ENCODE data around the gene DIPK1B. TPM values are rescaled to one million over a fixed set of nuclear protein-coding genes. Genes with fewer than 3 reads are reported as not detected.

Gene DIPK1B
- polyA plus RNA-seq, 1 of the 3 experiments (the other 2 are of a cell fraction) = 24.5 TPM

DNA sequence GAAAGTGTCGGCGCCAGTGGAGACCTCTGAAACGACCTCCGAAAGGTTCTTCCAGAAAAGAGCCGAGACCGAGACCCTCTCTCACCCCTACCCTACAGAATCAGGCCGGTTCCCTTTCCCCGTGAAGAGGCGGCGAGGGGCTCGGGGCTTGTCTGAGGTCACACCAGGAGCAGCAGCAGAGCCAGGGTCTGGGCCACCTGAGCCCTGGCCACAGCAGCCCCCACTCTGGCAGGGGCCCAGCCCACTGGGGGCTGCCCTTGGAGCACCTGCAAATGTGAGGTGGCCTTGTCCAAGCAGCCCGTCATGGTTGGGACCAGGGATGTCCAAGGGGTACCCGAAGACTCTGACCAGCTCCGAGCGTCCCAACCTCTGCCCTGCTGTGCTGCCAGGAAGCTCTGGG, 34.3 kb upstream of the DIPK1B start (continued):
- no peak for TF ChIP-seq FOXJ3 (CRISPR knock-in tag; IDR thresholded peaks at IDR 0.05)
- TF ChIP-seq RXRA (IDR thresholded peaks at IDR 0.05; ENCODE audit: borderline replicate concordance, low read depth) = no peak

DNA sequence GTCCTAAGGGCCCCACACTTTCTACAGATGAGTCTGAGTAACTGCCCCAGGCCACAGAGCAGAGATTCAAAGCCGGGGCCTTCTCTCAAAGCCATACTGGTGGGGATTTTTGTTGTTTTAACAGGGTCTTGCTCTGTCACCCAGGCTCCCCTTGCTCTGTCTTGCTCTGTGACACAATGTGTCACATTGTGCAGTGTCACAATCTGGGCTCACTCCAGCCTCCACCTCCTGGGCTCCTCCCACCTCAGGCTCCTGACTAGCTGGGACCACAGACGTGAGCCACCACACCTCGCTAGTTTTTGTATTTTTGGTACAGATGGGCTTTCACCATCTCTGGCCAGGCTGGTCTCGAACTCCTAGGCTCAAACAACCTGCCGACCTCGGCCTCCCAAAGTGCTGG, 33.7 kb upstream of the DIPK1B start:
- Histone ChIP-seq H2AFZ (ENCODE audit: low read depth) (no peak overlapping the region), H3K36me3 (replicated peaks in 1 of 2; ENCODE audit: control insufficient read depth in 1 of 2, insufficient read depth in 2 of 2, low read length in 1 of 2) (peaks cover 0 to 3% of the 10 kb centered on the region in 2 experiments), H3K4me3 (ENCODE audit: low read depth in 2 of 2, low read length in 1 of 2) (no peak overlapping the region), H3K4me1 (ENCODE audit: control insufficient read depth in 1 of 2, insufficient read depth in 2 of 2, low read depth in 1 of 2, low read length in 1 of 2) (peaks cover 0 to 21% of the 10 kb centered on the region in 2 experiments; a peak in 1 of 4 replicates), H3K9me2 (no peaks in the 10 kb centered on the region), H3K27me3 (ENCODE audit: insufficient read depth) (no peaks in the 10 kb centered on the region), H3K27ac (ENCODE audit: low read depth in 2 of 2, low read length in 1 of 2) (no peak overlapping the region; a peak in 1 of 4 replicates), H4K20me1 (ENCODE audit: insufficient read depth) (0 out of 2 replicates have a peak, but pooled peaks cover 4% of the 10 kb centered on the region), H3K79me2 (ENCODE audit: insufficient read depth) (peaks cover 6% of the 10 kb centered on the region; the same call in 1 of the 2 replicates), H3K9me3 (no peaks in the 10 kb centered on the region), H3K9ac (no peak overlapping the region), H3K4me2 (no peak overlapping the region), H3F3A (replicated peaks; ENCODE audit: insufficient read depth) (no peaks in the 10 kb centered on the region)
- ChIA-PET POLR2A (no interaction called here), CTCF (no interaction called here)
- 88% methylated on average over 5 of the region's 6 CpGs for WGBS (ENCODE audit: low lambda C conversion rate)
- no peak for DNase-seq
- TF ChIP-seq, protein P1, sequence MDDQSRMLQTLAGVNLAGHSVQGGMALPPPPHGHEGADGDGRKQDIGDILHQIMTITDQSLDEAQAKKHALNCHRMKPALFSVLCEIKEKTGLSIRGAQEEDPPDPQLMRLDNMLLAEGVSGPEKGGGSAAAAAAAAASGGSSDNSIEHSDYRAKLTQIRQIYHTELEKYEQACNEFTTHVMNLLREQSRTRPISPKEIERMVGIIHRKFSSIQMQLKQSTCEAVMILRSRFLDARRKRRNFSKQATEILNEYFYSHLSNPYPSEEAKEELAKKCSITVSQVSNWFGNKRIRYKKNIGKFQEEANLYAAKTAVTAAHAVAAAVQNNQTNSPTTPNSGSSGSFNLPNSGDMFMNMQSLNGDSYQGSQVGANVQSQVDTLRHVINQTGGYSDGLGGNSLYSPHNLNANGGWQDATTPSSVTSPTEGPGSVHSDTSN (IDR thresholded peaks at IDR 0.05) = no peak
- TF ChIP-seq MEF2A (IDR thresholded peaks at IDR 0.05; ENCODE audit: borderline replicate concordance, low read depth) (no peak), CHD2 (IDR thresholded peaks at IDR 0.05; ENCODE audit: low read length, partially characterized antibody) (no peak), YY1 (IDR thresholded peaks at IDR 0.05; ENCODE audit: low read depth) (no peak), NFIC (IDR thresholded peaks at IDR 0.05; ENCODE audit: borderline replicate concordance) (no peak), RAD21 (IDR thresholded peaks at IDR 0.05; ENCODE audit: low read length) (no peak), NRF1 (IDR thresholded peaks at IDR 0.05; ENCODE audit: low read depth, low read length) (no peak), RCOR1 (IDR thresholded peaks at IDR 0.05; ENCODE audit: low read length) (no peak), FOXJ3 (CRISPR knock-in tag; IDR thresholded peaks at IDR 0.05) (no peak), TEAD4 (IDR thresholded peaks at IDR 0.05; ENCODE audit: borderline replicate concordance, insufficient read depth) (no peak), EP300 (IDR thresholded peaks at IDR 0.05; ENCODE audit: borderline replicate concordance in 1 of 2, low read depth in 1 of 2, low read length in 1 of 2) (no peak), RFX5 (IDR thresholded peaks at IDR 0.05; ENCODE audit: low read length) (no peak), MXI1 (IDR thresholded peaks at IDR 0.05; ENCODE audit: low read depth, low read length) (no peak), TAF1 (IDR thresholded peaks at IDR 0.05; ENCODE audit: borderline replicate concordance, low read depth, low read length) (no peak)
- TF ChIP-seq, protein P2, sequence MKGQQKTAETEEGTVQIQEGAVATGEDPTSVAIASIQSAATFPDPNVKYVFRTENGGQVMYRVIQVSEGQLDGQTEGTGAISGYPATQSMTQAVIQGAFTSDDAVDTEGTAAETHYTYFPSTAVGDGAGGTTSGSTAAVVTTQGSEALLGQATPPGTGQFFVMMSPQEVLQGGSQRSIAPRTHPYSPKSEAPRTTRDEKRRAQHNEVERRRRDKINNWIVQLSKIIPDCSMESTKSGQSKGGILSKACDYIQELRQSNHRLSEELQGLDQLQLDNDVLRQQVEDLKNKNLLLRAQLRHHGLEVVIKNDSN (IDR thresholded peaks at IDR 0.05; ENCODE audit: borderline replicate concordance, low read depth) = no peak
- TF ChIP-seq, protein P3, sequence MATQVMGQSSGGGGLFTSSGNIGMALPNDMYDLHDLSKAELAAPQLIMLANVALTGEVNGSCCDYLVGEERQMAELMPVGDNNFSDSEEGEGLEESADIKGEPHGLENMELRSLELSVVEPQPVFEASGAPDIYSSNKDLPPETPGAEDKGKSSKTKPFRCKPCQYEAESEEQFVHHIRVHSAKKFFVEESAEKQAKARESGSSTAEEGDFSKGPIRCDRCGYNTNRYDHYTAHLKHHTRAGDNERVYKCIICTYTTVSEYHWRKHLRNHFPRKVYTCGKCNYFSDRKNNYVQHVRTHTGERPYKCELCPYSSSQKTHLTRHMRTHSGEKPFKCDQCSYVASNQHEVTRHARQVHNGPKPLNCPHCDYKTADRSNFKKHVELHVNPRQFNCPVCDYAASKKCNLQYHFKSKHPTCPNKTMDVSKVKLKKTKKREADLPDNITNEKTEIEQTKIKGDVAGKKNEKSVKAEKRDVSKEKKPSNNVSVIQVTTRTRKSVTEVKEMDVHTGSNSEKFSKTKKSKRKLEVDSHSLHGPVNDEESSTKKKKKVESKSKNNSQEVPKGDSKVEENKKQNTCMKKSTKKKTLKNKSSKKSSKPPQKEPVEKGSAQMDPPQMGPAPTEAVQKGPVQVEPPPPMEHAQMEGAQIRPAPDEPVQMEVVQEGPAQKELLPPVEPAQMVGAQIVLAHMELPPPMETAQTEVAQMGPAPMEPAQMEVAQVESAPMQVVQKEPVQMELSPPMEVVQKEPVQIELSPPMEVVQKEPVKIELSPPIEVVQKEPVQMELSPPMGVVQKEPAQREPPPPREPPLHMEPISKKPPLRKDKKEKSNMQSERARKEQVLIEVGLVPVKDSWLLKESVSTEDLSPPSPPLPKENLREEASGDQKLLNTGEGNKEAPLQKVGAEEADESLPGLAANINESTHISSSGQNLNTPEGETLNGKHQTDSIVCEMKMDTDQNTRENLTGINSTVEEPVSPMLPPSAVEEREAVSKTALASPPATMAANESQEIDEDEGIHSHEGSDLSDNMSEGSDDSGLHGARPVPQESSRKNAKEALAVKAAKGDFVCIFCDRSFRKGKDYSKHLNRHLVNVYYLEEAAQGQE (IDR thresholded peaks at IDR 0.05; ENCODE audit: low read depth, low read length) = no peak

Data from SK-N-SH (cell line).